Endothelial cell of umbilical vein (primary cell): ENCODE data around the gene MYL3.

Source experiments
- JUN ChIP-seq: IDR thresholded peaks from 2 replicates; pipeline ENCODE4 v1.6.1; 2011; ENCODE audit warnings: borderline replicate concordance, low read depth; ENCODE audit not compliant: insufficient read length, insufficient read depth
- POLR2A ChIP-seq: IDR thresholded peaks from 2 replicates; pipeline ENCODE4 v1.6.1; 2012; ENCODE audit warnings: low read depth, mild to moderate bottlenecking, control low read depth, low read length
- TF ChIP-seq, protein P1 (sequence below): IDR thresholded peaks from 2 replicates; pipeline ENCODE4 v1.6.1; 2011; ENCODE audit not compliant: insufficient read depth, insufficient read length
- TF ChIP-seq, protein P2 (sequence below), 2 donors: IDR thresholded peaks; 1 replicate in 1 of 2; 2 replicates in 1 of 2; pipeline ENCODE4 v1.5.1; 2011; ENCODE audit warnings: low read length in 2 of 2, mild to moderate bottlenecking in 2 of 2, moderate library complexity in 2 of 2, control low read depth in 1 of 2, inconsistent platforms in 1 of 2, low read depth in 1 of 2; ENCODE audit not compliant: insufficient read depth in 1 of 2; ENCODE audit errors: extremely low read depth in 1 of 2

DNA sequence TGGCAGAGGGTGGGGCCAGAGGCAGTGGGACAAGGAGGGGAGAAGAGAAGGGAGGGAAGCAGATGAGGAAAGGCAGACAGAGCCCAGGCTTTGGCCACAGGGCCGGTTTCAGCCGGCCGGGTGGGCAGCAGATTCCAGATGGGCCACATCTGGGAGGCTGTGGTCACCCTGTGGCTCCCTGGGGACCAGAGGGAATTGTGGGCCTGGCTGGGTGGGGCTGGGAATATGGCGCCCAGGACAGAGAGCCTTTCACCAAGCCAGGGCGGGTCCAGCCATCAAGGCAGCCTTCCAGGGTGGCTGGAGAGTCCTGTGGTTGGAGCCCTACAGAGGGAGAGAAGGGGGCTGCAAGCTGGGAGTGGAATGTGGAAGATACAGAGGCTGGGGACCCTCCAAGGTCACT lies 33.1 kb upstream of the MYL3 start:
- no peak for TF ChIP-seq JUN
- TF ChIP-seq POLR2A: no peak
- TF ChIP-seq, protein P1, sequence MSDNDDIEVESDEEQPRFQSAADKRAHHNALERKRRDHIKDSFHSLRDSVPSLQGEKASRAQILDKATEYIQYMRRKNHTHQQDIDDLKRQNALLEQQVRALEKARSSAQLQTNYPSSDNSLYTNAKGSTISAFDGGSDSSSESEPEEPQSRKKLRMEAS: no peak
- TF ChIP-seq, protein P2, sequence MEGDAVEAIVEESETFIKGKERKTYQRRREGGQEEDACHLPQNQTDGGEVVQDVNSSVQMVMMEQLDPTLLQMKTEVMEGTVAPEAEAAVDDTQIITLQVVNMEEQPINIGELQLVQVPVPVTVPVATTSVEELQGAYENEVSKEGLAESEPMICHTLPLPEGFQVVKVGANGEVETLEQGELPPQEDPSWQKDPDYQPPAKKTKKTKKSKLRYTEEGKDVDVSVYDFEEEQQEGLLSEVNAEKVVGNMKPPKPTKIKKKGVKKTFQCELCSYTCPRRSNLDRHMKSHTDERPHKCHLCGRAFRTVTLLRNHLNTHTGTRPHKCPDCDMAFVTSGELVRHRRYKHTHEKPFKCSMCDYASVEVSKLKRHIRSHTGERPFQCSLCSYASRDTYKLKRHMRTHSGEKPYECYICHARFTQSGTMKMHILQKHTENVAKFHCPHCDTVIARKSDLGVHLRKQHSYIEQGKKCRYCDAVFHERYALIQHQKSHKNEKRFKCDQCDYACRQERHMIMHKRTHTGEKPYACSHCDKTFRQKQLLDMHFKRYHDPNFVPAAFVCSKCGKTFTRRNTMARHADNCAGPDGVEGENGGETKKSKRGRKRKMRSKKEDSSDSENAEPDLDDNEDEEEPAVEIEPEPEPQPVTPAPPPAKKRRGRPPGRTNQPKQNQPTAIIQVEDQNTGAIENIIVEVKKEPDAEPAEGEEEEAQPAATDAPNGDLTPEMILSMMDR (IDR thresholded peaks at IDR 0.05; ENCODE audit: extremely low read depth in 1 of 2, insufficient read depth in 1 of 2, low read depth in 1 of 2, low read length in 2 of 2): no peak
